Large intestine (tissue), 3 donors: Measurements from ENCODE around the gene LPCAT4. TPM values are rescaled to one million over a fixed set of nuclear protein-coding genes. Genes with fewer than 3 reads are reported as not detected.
"Not testable (repeated sequence)": the region's sequence is repeated elsewhere in the genome, so short reads cannot be mapped to it uniquely, and the experiment has no call there.

Experiments
- DNase-seq, 2 donors: peaks; one replicate each; pipeline versions ENCODE4 v3.0.0 to v3.0.0-alpha.2; 2013
- H3K27ac ChIP-seq: one replicate; pipeline ENCODE4 v1.5.1; 2013; ENCODE audit warnings: low read length
- H3K27me3 ChIP-seq: 2 replicates; pipeline ENCODE4 v1.6.1; 2013; ENCODE audit warnings: low read length; ENCODE audit not compliant: control insufficient read depth, insufficient read depth
- H3K36me3 ChIP-seq: 2 replicates; pipeline ENCODE4 v1.6.1; 2013; ENCODE audit warnings: low read length; ENCODE audit not compliant: control insufficient read depth, insufficient read depth
- H3K4me1 ChIP-seq: one replicate; pipeline ENCODE4 v1.6.1; 2013; ENCODE audit warnings: low read length; ENCODE audit not compliant: control insufficient read depth, insufficient read depth
- H3K4me3 ChIP-seq: one replicate; pipeline ENCODE4 v1.5.1; 2013; ENCODE audit warnings: low read length
- H3K9me3 ChIP-seq: one replicate; pipeline ENCODE4 v1.6.1; 2013; ENCODE audit warnings: mild to moderate bottlenecking, low read depth, low read length, moderate library complexity; ENCODE audit not compliant: control insufficient read depth
- WGBS: methylation state at CpG from one replicate; pipeline ENCODE4 v1.1.5; 2013; ENCODE audit warnings: low lambda C conversion rate; ENCODE audit not compliant: insufficient coverage; 5-methylcytosine and 5-hydroxymethylcytosine counted together
- polyA plus RNA-seq: library from polyadenylated mRNA; unstranded; fragments of 120-200 nt; gene quantifications from one replicate; pipeline ENCODE4 v1.2.1, GENCODE V29; 2013

Gene LPCAT4
- polyA plus RNA-seq, 1 donor: 56.2 TPM

GRCh38 chr15:34381829-34382521, 15.0 kb upstream of the LPCAT4 start:
- H3K9me3 ChIP-seq, H3K27me3 ChIP-seq: not testable (repeated sequence)
- no CpG with 5 or more reads among the region's 19 CpGs for WGBS

GRCh38 chr15:34380491-34380890, 13.5 kb upstream of the LPCAT4 start:
- DNase-seq, H3K9me3 ChIP-seq, H3K27me3 ChIP-seq, H3K36me3 ChIP-seq, H3K4me1 ChIP-seq, H3K4me3 ChIP-seq, H3K27ac ChIP-seq: not testable (repeated sequence)
- no CpG with 5 or more reads among the region's 4 CpGs for whole genome bisulfite sequencing

More at GRCh38 chr15:34381829-34382521, 15.0 kb upstream of the LPCAT4 start:
- H3K36me3 ChIP-seq, H3K4me1 ChIP-seq, H3K4me3 ChIP-seq, H3K27ac ChIP-seq, DNase-seq: not testable (repeated sequence)

- H3K27ac ChIP-seq: no peak overlapping the region
- no peaks in the 10 kb centered on the region for H3K9me3 ChIP-seq
- no peak for DNase-seq
- no peaks in the 10 kb centered on the region for H3K36me3 ChIP-seq
- no CpG with 5 or more reads among the region's 2 CpGs for WGBS
- H3K27me3 ChIP-seq: no peaks in the 10 kb centered on the region
- no peaks in the 10 kb centered on the region for H3K4me1 ChIP-seq
- H3K4me3 ChIP-seq: no peak overlapping the region
These were observed 9.9 kb upstream of the LPCAT4 start for GRCh38 chr15:34376856-34377255.

- not testable (repeated sequence) for H3K36me3 ChIP-seq, H3K4me3 ChIP-seq, DNase-seq, H3K27me3 ChIP-seq, H3K27ac ChIP-seq, H3K4me1 ChIP-seq, H3K9me3 ChIP-seq
- WGBS: no CpG with 5 or more reads among the region's 2 CpGs
These were observed 8.5 kb upstream of the LPCAT4 start for GRCh38 chr15:34375541-34375940.

- no peak overlapping the region for H3K27ac ChIP-seq
- no peaks in the 10 kb centered on the region for H3K27me3 ChIP-seq
- DNase-seq: no peak
- H3K4me1 ChIP-seq: no peaks in the 10 kb centered on the region
- H3K36me3 ChIP-seq: no peaks in the 10 kb centered on the region
- H3K4me3 ChIP-seq: no peak overlapping the region
- peaks cover 8% of the 10 kb centered on the region for H3K9me3 ChIP-seq
- WGBS: no CpG with 5 or more reads among the region's 2 CpGs
These were observed 7.8 kb upstream of the LPCAT4 start for GRCh38 chr15:34374816-34375215.

GRCh38 chr15:34373951-34374350, 7.0 kb upstream of the LPCAT4 start:
- no peaks in the 10 kb centered on the region for H3K4me1 ChIP-seq
- no peaks in the 10 kb centered on the region for H3K36me3 ChIP-seq
- no peaks in the 10 kb centered on the region for H3K27me3 ChIP-seq
- no peak overlapping the region for H3K4me3 ChIP-seq
- peaks cover 8% of the 10 kb centered on the region for H3K9me3 ChIP-seq
- no peak for DNase-seq
- H3K27ac ChIP-seq: no peak overlapping the region
- WGBS: no CpG with 5 or more reads among the region's 8 CpGs

- 50% methylated on average over 2 of the region's 2 CpGs for WGBS
- Histone ChIP-seq H3K9me3 (peaks cover 8% of the 10 kb centered on the region), H3K27ac (no peak overlapping the region), H3K27me3 (no peaks in the 10 kb centered on the region), H3K4me3 (no peak overlapping the region), H3K4me1 (peaks cover 10% of the 10 kb centered on the region), H3K36me3 (no peaks in the 10 kb centered on the region)
- no peak for DNase-seq
These were observed 3.6 kb upstream of the LPCAT4 start for GRCh38 chr15:34370643-34371042.

- no CpG with 5 or more reads among the region's 2 CpGs for WGBS
- DNase-seq: no peak
- no peaks in the 10 kb centered on the region for H3K36me3 ChIP-seq
- H3K4me1 ChIP-seq: peaks cover 15% of the 10 kb centered on the region
- H3K4me3 ChIP-seq: no peak overlapping the region
- H3K27ac ChIP-seq: no peak overlapping the region
- H3K9me3 ChIP-seq: peaks cover 8% of the 10 kb centered on the region
- H3K27me3 ChIP-seq: no peaks in the 10 kb centered on the region
These were observed 3.1 kb upstream of the LPCAT4 start for GRCh38 chr15:34370129-34370528.

- Histone ChIP-seq H3K4me3 (peak overlapping the region; percentile 70), H3K27ac (peak overlapping the region; percentile 77), H3K9me3 (peaks cover 6% of the 10 kb centered on the region), H3K36me3 (peaks cover 2% of the 10 kb centered on the region), H3K4me1 (peaks cover 25% of the 10 kb centered on the region), H3K27me3 (no peaks in the 10 kb centered on the region)
- WGBS: 0% methylated on average over 1 of the region's 37 CpGs
- peak; percentile 69 to 85 for DNase-seq
These were observed 528 bp downstream of the LPCAT4 start for GRCh38 chr15:34366271-34367065.

GRCh38 chr15:34365836-34366235, 1.2 kb downstream of the LPCAT4 start:
- H3K27ac ChIP-seq: peak overlapping the region; percentile 77
- H3K9me3 ChIP-seq: peaks cover 3% of the 10 kb centered on the region
- WGBS: no CpG with 5 or more reads among the region's 5 CpGs
- peaks cover 8% of the 10 kb centered on the region for H3K36me3 ChIP-seq
- peaks cover 25% of the 10 kb centered on the region for H3K4me1 ChIP-seq
- no peaks in the 10 kb centered on the region for H3K27me3 ChIP-seq
- DNase-seq: no peak
- H3K4me3 ChIP-seq: peak overlapping the region; percentile 70
